KMS-11 (cell line): ENCODE data around the gene CFAP46.

Source experiments
- H2AFZ ChIP-seq: fragments of 200-600 bp; sonication (generic); 2 replicates; pipeline ENCODE4 v1.6.1; 2016; ENCODE audit warnings: antibody characterized with exemption, mixed run types, low read depth
- H3K27ac ChIP-seq: fragments of 200-600 bp; sonication (generic); 2 replicates; pipeline ENCODE4 v1.6.1; 2016; ENCODE audit warnings: mild to moderate bottlenecking, mixed run types
- H3K27me3 ChIP-seq: fragments of 200-600 bp; sonication (generic); 2 replicates; pipeline ENCODE4 v1.6.1; 2017; ENCODE audit warnings: mild to moderate bottlenecking, low read depth, mixed run types, moderate library complexity; ENCODE audit not compliant: insufficient read depth
- H3K36me3 ChIP-seq: fragments of 200-600 bp; sonication (generic); 2 replicates; pipeline ENCODE4 v1.6.1; 2017; ENCODE audit warnings: mild to moderate bottlenecking, mixed run types; ENCODE audit not compliant: insufficient read depth
- H3K4me1 ChIP-seq: fragments of 200-600 bp; sonication (generic); 2 replicates; pipeline ENCODE4 v1.6.1; 2016; ENCODE audit warnings: mild to moderate bottlenecking, low read depth, mixed run types; ENCODE audit not compliant: poor library complexity, severe bottlenecking
- H3K4me2 ChIP-seq: fragments of 200-600 bp; sonication (generic); 2 replicates; pipeline ENCODE4 v1.7.0; 2016; ENCODE audit warnings: mild to moderate bottlenecking, mixed run types
- H3K4me3 ChIP-seq: fragments of 200-600 bp; sonication (generic); IDR thresholded peaks from 2 replicates; pipeline ENCODE4 v1.6.1; 2017; ENCODE audit warnings: low read depth, low read length, mixed read lengths; ENCODE audit not compliant: insufficient read depth
- H3K79me2 ChIP-seq: fragments of 200-600 bp; sonication (generic); 2 replicates; pipeline ENCODE4 v1.6.1; 2016; ENCODE audit warnings: low read depth, mixed run types; ENCODE audit not compliant: insufficient read depth
- H3K9ac ChIP-seq: fragments of 200-600 bp; sonication (generic); 2 replicates; pipeline ENCODE4 v1.6.1; 2016; ENCODE audit warnings: mild to moderate bottlenecking, mixed run types
- H4K20me1 ChIP-seq: fragments of 200-600 bp; sonication (generic); 2 replicates; pipeline ENCODE4 v1.6.1; 2016; ENCODE audit warnings: mild to moderate bottlenecking, mixed run types; ENCODE audit not compliant: insufficient read depth
- CTCF ChIP-seq: fragments of 200-600 bp; sonication (generic); conservative IDR thresholded peaks from 2 replicates; pipeline ENCODE4 v1.6.1; 2017; ENCODE audit warnings: low read depth, mild to moderate bottlenecking, antibody characterized with exemption, low read length, moderate library complexity, mixed read lengths

The CFAP46 gene

GRCh38 chr10:132788180-132788830 lies 154.1 kb downstream of the CFAP46 start:
- Histone ChIP-seq H3K9ac (no peak overlapping the region), H3K27me3 (peaks cover 2% of the 10 kb centered on the region; the same call in 1 of the 2 replicates), H3K79me2 (no peaks in the 10 kb centered on the region), H3K27ac (no peak overlapping the region), H3K4me3 (no peak overlapping the region), H3K4me2 (no peak overlapping the region), H3K4me1 (no peaks in the 10 kb centered on the region), H3K36me3 (no peaks in the 10 kb centered on the region), H4K20me1 (no peaks in the 10 kb centered on the region), H2AFZ (no peak overlapping the region)
- no peak for TF ChIP-seq CTCF

DNA sequence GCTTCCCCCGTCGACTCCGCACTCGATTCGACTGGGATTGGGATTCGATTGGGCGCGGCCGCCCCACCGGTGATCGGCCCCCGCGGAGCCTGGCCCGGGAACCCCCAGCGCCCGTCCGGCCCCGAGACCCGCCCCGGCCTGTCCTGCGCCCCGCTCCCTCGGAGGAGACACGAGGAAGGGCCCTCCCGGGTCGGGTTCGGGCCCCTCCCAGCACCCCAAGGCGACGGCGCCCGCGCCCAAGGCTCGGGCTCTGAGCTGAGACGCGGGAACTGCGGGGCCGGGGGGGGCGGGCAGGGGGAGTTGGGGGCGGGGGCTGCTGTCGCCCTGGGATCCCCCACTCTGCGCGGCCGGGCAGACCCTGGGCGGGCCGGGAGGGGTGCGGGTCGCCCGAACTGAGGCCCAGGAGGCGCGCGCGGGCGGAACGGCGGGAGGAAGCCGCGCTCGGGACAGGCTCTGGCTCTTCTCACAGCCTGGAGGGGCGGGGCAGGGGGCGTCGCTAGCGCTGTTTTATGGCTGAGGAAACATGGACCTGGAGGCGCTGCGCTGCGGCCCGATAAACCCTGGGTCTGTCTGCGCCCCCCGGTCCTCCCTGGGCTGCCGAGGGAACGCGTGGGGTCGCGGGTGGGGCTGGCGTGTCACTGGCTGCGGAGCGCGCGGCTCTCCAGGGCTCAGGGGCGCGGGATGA lies 154.7 kb downstream of the CFAP46 start:
- Histone ChIP-seq H3K36me3 (no peaks in the 10 kb centered on the region), H3K4me1 (no peaks in the 10 kb centered on the region), H3K79me2 (no peaks in the 10 kb centered on the region), H4K20me1 (no peaks in the 10 kb centered on the region), H3K4me3 (no peak overlapping the region), H3K4me2 (no peak overlapping the region), H3K9ac (no peak overlapping the region), H3K27ac (no peak overlapping the region), H3K27me3 (no peaks in the 10 kb centered on the region; the same call in 1 of the 2 replicates), H2AFZ (no peak overlapping the region)
- TF ChIP-seq CTCF, result no peak

GRCh38 chr10:132786884-132787494 lies 155.4 kb downstream of the CFAP46 start:
- no peaks in the 10 kb centered on the region for H3K79me2 ChIP-seq
- no peak overlapping the region for H2AFZ ChIP-seq
- H3K4me1 ChIP-seq, result no peaks in the 10 kb centered on the region
- H3K4me2 ChIP-seq, result no peak overlapping the region
- H3K27ac ChIP-seq, result no peak overlapping the region
- no peaks in the 10 kb centered on the region for H3K36me3 ChIP-seq
- H3K27me3 ChIP-seq, result no peaks in the 10 kb centered on the region; the same call in 1 of the 2 replicates
- TF ChIP-seq CTCF, result no peak
- no peak overlapping the region for H3K4me3 ChIP-seq
- no peaks in the 10 kb centered on the region for H4K20me1 ChIP-seq
- H3K9ac ChIP-seq, result no peak overlapping the region

DNA sequence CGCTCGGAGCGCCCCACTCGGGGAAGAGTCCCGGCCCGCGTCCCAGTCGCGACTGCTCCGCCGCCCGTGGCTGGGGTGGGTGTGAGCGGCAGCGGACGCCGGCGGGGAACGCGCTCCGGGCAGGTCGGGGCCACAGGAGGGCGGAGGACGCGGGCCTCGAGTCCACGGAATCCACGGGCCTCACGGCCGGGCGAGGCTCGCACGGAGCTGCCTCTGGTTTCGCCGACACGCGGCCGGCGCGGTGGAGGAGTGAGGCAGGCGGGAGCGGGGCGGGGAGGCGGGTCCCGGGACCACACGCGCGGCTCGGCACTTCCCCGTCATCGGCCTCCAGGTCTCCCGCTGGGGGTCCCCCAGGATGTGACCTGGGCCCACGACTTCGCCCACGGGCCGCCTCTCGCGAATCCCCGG lies 155.9 kb downstream of the CFAP46 start:
- H3K4me3 ChIP-seq, result no peak overlapping the region
- no peaks in the 10 kb centered on the region; the same call in 1 of the 2 replicates for H3K27me3 ChIP-seq

More for the DNA sequence above, 155.9 kb downstream of the CFAP46 start:
- no peaks in the 10 kb centered on the region for H3K79me2 ChIP-seq
- H3K27ac ChIP-seq, result no peak overlapping the region
- no peaks in the 10 kb centered on the region for H3K4me1 ChIP-seq
- H4K20me1 ChIP-seq, result no peaks in the 10 kb centered on the region
- no peak overlapping the region for H2AFZ ChIP-seq
- no peak overlapping the region for H3K9ac ChIP-seq
- H3K36me3 ChIP-seq, result no peaks in the 10 kb centered on the region
- no peak for TF ChIP-seq CTCF
- H3K4me2 ChIP-seq, result no peak overlapping the region
